H7 (cell line): ENCODE data around the gene ITGA6. TPM values are rescaled to one million over a fixed set of nuclear protein-coding genes. Genes with fewer than 3 reads are reported as not detected.
"Not testable (repeated sequence)": the region's sequence is repeated elsewhere in the genome, so short reads cannot be mapped to it uniquely, and the experiment has no call there.

ENCODE experiments used
- DNase-seq: peaks from one replicate; pipeline ENCODE4 v3.0.0; 2012
- H3K27me3 ChIP-seq: 2 replicates; pipeline ENCODE4 v1.6.0; 2011; ENCODE audit warnings: mild to moderate bottlenecking, low read length; ENCODE audit not compliant: control insufficient read depth, insufficient read depth
- H3K36me3 ChIP-seq: replicated peaks from 2 replicates; pipeline ENCODE4 v1.5.1; 2011; ENCODE audit warnings: low read length; ENCODE audit not compliant: control insufficient read depth, insufficient read depth
- H3K4me3 ChIP-seq: 2 replicates; pipeline ENCODE4 v1.5.1; 2011; ENCODE audit warnings: low read depth, mild to moderate bottlenecking, control low read depth, low read length, moderate library complexity; ENCODE audit not compliant: insufficient read depth
- total RNA-seq: library from RNA; depleted of rRNA; stranded (reverse); fragments of >200 nt; shearing (Covaris generic); gene quantifications from 2 replicates; pipeline ENCODE4 v1.2.3, GENCODE V29; 2014

ITGA6 gene
- total RNA-seq, 1 experiment from 2014 or later = 57.3 TPM

DNA sequence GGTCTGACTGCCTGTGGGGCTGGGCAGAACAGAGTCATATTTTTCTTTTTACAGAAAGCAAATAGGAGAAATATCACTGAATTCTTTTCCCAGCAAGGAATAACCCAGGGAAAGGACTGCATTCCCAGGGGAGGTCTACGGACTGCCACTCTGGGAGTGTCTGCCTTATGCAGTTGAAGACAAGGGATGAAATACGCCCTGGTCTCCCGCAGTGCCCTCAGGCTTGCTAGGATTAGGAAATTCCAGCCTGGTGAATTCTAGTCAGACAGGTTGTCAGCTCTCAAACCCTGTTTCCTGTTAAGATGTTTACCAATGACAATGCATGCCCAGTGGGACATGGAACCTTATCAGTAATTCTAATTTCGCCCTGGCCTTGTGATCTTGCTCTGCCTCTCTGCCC lies 98.2 kb downstream of the ITGA6 start:
- Histone ChIP-seq H3K4me3 (no peak overlapping the region), H3K27me3 (no peaks in the 10 kb centered on the region; the same call in 1 of the 2 replicates)
- no peak for DNase-seq

DNA sequence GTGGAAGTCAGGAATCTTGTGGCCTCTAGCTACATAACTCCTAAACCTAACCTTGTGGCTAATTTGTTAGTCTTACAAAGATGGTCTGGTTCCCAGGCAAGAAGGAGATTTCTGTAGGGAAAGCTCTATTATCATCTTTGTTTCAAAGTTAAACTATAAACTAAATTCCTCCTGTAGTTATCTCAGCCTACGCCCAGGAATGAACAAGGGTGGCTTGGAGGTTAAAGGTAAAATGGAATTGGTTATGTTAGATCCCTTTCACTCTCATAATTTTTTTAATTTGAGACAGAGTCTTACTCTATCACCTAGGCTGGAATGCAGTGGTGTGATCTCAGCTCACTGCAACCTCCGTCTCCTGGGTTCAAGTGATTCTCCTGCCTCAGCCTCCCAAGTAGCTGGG lies 103.9 kb downstream of the ITGA6 start:
- H3K4me3 ChIP-seq = no peak overlapping the region
- no peak for DNase-seq
- no peaks in the 10 kb centered on the region for H3K36me3 ChIP-seq

More for the DNA sequence above, 98.2 kb downstream of the ITGA6 start:
- H3K36me3 ChIP-seq = no peaks in the 10 kb centered on the region

DNA sequence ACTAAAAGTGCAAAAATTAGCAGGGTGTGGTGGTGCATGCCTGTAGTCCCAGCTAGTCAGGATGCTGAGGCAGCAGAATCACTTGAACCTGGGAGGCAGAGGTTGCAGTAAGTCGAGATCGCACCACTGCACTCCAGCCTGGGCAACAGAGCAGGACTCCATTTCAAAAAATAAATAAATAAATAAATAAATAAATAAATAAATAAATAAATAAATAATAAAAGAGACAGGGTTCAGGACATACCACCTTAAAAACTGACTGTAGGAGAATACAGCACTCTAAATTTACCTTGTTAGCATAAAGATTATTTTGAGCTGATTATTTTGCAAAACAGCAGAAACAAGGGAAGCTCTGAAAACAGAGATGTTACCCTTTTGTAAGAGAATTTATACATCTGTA lies 105.1 kb downstream of the ITGA6 start:
- H3K27me3 ChIP-seq, H3K36me3 ChIP-seq, H3K4me3 ChIP-seq, DNase-seq: not testable (repeated sequence)

More for the DNA sequence above, 103.9 kb downstream of the ITGA6 start:
- no peaks in the 10 kb centered on the region for H3K27me3 ChIP-seq

DNA sequence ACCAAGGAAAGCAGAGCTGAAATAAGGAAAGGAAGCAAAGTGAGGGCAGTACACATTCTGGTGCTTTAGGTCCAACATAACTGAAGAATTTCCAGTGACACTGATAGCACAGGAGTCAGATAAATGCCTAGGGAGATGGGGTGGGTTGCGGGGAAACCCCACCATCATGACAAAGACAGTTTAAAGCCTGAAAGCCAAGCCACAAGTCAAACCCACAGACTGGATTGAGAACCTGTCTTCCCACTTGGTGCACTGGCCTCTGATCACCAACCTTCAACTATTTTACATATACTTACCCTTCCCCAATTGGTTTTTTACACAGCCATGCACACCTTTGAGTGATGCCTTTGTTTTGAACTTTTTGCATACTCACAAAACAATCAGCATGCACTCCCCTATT lies 106.3 kb downstream of the ITGA6 start:
- no peak overlapping the region for H3K4me3 ChIP-seq
- no peak for DNase-seq
- no peaks in the 10 kb centered on the region for H3K36me3 ChIP-seq

DNA sequence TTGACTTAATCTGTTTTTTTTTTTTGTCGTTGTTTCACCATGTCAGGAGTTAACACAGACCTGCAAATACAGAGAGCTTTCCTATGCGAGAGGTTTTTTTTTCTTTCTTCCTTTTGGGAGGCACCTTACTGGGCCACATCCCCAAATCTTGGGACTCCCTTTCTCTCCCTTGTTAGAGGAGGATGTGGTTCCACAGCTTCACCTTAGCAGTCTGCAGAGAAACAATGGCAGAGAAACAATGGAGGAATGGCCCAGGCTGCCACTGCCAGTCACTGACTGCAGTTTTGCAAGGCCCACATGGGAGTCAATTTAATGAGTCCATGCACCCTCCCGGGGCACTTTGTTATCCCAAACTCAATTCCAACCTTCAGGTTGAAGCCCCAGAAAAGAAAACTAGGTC lies 107.7 kb downstream of the ITGA6 start:
- no peaks in the 10 kb centered on the region for H3K27me3 ChIP-seq
- peak; percentile 57 for DNase-seq
- H3K4me3 ChIP-seq = no peak overlapping the region
- no peaks in the 10 kb centered on the region for H3K36me3 ChIP-seq

More for the DNA sequence above, 106.3 kb downstream of the ITGA6 start:
- H3K27me3 ChIP-seq = no peaks in the 10 kb centered on the region

DNA sequence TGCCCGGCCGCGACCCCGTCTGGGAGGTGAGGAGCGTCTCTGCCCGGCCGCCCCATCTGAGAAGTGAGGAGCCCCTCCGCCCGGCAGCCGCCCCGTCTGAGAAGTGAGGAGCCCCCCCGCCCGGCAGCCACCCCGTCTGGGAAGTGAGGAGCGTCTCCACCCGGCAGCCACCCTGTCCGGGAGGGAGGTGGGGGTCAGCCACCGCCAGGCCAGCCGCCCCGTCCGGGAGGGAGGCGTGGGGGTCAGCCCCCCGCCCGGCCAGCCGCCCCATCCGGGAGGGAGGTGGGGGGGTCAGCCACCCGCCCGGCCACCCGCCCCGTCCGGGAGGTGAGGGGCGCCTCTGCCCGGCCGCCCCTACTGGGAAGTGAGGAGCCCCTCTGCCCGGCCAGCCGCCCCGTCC lies 110.5 kb downstream of the ITGA6 start:
- H3K4me3 ChIP-seq, H3K27me3 ChIP-seq, DNase-seq: not testable (repeated sequence)

DNA sequence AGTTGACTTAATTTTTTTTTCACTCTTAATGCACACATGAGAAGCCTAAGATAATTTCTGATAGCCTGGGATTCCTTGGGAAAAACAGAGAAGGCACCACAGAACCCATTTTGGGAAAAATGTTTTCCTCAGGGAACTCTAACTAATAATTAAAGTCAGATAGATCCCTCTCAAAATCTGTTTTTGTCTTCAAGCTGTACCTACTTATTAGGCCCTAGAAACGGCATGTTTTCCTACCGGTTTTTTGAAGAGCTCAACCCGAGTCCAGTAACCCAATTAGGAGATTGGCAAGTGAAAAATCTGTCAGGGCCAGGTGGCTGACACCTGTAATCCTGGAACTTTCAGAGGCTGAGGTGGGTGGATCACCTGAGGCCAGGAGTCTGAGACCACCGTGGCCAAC lies 112.4 kb downstream of the ITGA6 start:
- Histone ChIP-seq H3K27me3 (no peaks in the 10 kb centered on the region), H3K36me3 (no peaks in the 10 kb centered on the region), H3K4me3 (no peak overlapping the region)
- DNase-seq = no peak

More for the DNA sequence above, 110.5 kb downstream of the ITGA6 start:
- H3K36me3 ChIP-seq = not testable (repeated sequence)

DNA sequence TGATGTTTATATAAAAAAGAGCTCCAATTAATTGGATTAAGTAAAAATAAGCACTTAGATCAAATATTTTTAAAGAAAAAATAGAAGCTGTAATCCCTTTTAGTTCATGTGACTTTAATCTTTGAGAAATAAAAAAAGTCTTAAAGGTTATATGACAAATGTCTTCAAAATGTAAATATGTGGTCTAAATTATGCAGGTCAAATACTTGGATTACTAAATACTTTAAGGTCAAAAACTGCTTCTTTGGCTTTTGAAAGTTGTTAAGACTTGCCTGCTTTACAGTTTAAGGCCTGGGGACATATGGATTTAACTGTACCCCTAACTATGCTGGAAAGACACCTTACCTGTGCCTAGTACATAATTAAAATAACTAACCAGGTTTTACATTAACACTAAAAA lies 113.0 kb downstream of the ITGA6 start:
- DNase-seq = no peak
- Histone ChIP-seq H3K4me3 (no peak overlapping the region), H3K27me3 (no peaks in the 10 kb centered on the region), H3K36me3 (no peaks in the 10 kb centered on the region)

DNA sequence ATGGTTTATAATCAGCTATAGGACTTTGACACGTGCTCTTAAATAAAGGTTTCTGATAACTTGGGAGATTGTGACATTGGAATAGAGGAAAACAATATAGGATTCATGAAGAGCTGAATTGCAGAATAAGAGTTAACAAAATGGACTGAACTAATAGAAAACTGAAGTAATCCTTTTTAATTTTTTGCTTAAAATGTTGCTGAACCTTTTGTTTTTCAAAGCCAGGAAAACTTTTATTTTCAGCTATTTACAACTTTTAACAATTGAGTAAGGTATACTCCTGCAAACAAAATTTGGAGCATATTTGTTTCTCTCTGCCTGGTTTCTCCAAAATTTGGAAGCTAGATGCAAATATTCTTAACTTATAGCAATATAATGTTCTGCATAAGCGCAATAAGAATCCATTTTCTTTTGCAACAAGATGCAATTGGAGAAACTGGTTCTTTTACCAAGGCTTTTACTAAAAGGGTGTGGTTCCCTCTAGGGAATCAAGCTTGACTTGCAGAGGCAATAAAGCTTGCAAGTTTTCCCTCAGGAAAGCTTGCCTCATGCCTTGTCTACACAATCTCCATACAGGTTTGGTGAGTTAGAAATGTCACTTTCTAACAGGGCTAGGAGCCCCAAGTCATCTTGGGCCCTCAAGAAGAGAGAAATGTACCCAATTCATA lies 118.2 kb downstream of the ITGA6 start:
- Histone ChIP-seq H3K4me3 (no peak overlapping the region), H3K36me3 (no peaks in the 10 kb centered on the region)
- DNase-seq = no peak

DNA sequence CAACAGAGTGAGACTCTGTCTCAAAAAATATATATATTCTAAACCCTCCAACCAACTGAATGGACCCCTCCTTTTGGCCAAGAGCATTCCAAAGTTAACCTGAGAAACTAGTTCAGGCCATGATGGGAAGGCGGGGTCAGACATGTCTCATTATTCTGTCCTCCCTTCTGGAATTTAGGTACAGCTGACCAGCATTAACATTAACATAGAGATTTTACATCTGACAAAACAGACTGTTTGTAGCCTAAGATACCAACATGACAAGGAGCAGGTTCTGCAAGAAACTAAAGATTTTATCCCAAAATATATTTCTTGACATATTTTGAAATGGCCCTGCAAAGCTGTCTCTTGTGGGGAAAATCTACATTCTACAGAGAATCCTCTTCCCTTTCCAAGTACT lies 121.7 kb downstream of the ITGA6 start:
- Histone ChIP-seq H3K4me3 (no peak overlapping the region), H3K36me3 (no peaks in the 10 kb centered on the region)
- DNase-seq = no peak

More for the DNA sequence above, 118.2 kb downstream of the ITGA6 start:
- no peaks in the 10 kb centered on the region for H3K27me3 ChIP-seq

DNA sequence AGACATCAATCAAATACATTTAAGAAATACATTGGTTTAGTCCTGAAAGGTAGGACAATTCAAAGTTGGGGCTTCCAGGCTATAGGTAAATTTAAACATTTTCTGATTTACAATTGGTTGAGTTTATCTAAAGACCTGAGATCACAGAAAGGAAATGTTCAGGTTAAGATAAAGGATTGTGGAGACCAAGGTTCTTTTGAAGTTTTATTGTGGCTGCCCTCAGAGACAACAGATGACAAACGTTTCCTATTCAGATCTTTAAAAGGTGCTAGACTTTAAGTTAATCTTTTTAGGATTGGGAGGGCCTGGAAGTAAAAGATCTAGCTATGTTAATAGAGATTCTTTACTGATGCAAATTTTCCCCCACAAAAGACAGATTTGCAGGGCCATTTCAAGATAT lies 122.4 kb downstream of the ITGA6 start:
- H3K4me3 ChIP-seq, H3K36me3 ChIP-seq, H3K27me3 ChIP-seq, DNase-seq: not testable (repeated sequence)

More for the DNA sequence above, 121.7 kb downstream of the ITGA6 start:
- no peaks in the 10 kb centered on the region for H3K27me3 ChIP-seq

DNA sequence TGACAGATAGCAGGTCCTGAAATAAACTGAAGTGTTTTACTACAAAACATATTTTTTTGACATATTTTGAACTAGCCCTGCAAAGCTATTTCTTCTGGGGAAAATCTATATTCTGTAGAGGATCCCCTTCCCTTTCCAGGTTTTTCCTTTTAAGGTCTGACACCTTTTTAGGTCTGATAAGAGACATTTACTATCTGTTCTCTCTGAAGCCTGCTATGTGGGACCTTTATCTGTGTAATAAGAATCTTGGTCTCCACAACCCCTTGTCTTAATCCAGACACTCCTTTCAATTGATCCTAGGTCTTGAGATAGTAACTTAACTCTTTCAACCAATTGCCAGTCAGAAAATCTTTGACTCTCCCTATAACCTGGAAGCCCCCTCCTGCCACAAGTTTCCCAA lies 123.0 kb downstream of the ITGA6 start:
- no peak overlapping the region for H3K4me3 ChIP-seq
- no peaks in the 10 kb centered on the region for H3K27me3 ChIP-seq
- no peaks in the 10 kb centered on the region for H3K36me3 ChIP-seq
- DNase-seq = no peak

DNA sequence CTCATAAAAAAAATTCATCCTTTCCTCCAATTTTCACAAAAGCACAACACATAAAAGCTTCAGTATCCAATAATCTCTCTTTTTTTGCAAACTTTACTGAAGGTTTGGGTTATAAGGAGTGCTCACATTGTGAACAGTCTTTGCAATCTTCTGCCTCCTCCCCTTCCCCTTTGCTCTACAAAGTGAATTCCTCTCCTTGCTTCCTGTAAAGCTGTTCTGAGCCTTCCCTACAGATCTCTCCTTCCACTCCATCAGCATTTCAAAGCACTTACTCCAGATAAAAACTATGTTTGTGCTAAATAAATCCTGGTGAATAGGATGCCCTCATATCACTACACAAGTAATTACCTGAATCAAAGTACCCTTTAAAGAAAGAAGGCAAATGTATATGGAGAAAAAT lies 123.9 kb downstream of the ITGA6 start:
- H3K4me3 ChIP-seq = no peak overlapping the region

DNA sequence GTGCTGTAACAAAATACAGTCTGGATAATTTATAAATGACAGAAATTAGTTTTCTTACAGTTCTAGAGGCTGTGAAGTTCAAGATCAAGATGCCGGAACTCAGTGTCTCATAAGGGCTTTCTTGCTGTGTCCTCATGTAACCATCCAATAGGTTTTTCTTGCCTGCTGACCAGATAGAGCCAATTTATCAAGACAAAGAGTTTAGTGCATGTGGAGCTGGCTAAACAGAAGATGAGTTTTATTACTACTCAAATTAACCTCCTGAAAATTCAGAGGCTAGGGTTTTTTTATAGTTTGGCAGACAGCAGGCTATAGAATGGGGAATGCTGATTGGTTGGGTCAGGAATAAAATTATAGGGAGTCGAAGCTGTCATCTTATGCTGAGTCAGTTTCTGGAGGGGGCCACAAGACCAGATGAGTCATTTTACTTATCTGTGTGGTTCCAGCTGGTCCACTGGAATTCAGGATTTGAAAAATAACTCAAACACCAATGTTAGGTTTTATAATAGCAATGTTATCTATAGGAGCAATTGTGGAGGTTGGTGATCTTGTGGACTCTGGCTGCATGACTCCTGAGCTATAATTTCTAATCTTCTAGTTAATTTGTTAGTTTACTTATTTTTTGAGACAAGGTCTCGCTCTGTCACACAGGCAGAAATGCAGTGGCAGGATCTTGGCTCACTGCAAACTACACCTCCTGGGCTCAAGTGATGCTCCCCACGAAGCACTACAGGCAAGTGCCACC lies 125.3 kb downstream of the ITGA6 start:
- no peak for DNase-seq
- no peaks in the 10 kb centered on the region for H3K36me3 ChIP-seq
- no peak overlapping the region for H3K4me3 ChIP-seq
- no peaks in the 10 kb centered on the region for H3K27me3 ChIP-seq

More for the DNA sequence above, 123.9 kb downstream of the ITGA6 start:
- Histone ChIP-seq H3K27me3 (no peaks in the 10 kb centered on the region), H3K36me3 (no peaks in the 10 kb centered on the region)
- peak; percentile 59 for DNase-seq
